ENCODE results near the gene TEX26. TPM values are rescaled to one million over a fixed set of nuclear protein-coding genes. Genes with fewer than 3 reads are reported as not detected.

The TEX26 gene
- total and polyA plus RNA-seq, 10 of the 15 experiments (the other 5 are each of a cell fraction or from before 2014, with no cell fraction given): not detected

DNA sequence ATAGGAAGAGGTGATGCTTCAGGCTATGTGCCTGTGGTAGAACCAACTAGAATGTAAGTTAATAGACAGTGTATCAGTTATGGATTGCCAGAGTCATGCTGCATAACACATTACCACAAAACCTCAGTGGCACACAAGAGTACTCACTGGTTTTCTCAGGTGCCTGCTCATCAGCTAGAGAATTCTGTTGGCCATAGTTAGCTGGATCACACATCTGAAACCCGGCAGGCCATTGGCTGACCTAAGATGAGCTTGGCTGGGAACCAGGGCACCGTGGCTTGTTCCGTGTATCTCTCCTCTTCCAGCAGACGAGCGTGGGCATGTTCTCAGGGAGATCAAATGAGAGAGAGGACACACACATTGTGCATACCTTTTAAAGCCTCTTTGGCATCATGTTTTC is 76.7 kb downstream of the TEX26 start:
- TF ChIP-seq, protein P1, sequence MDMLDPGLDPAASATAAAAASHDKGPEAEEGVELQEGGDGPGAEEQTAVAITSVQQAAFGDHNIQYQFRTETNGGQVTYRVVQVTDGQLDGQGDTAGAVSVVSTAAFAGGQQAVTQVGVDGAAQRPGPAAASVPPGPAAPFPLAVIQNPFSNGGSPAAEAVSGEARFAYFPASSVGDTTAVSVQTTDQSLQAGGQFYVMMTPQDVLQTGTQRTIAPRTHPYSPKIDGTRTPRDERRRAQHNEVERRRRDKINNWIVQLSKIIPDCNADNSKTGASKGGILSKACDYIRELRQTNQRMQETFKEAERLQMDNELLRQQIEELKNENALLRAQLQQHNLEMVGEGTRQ (IDR thresholded peaks at IDR 0.05; ENCODE audit: borderline replicate concordance, low read depth, low read length): no peak
- TF ChIP-seq KAT2A (conservative IDR thresholded peaks at IDR 0.05; ENCODE audit: control insufficient read depth, low read depth, low read length): no peak
- no peak for TF ChIP-seq ZBED1 (IDR thresholded peaks at IDR 0.05; ENCODE audit: borderline replicate concordance)
- TF ChIP-seq, protein P2, sequence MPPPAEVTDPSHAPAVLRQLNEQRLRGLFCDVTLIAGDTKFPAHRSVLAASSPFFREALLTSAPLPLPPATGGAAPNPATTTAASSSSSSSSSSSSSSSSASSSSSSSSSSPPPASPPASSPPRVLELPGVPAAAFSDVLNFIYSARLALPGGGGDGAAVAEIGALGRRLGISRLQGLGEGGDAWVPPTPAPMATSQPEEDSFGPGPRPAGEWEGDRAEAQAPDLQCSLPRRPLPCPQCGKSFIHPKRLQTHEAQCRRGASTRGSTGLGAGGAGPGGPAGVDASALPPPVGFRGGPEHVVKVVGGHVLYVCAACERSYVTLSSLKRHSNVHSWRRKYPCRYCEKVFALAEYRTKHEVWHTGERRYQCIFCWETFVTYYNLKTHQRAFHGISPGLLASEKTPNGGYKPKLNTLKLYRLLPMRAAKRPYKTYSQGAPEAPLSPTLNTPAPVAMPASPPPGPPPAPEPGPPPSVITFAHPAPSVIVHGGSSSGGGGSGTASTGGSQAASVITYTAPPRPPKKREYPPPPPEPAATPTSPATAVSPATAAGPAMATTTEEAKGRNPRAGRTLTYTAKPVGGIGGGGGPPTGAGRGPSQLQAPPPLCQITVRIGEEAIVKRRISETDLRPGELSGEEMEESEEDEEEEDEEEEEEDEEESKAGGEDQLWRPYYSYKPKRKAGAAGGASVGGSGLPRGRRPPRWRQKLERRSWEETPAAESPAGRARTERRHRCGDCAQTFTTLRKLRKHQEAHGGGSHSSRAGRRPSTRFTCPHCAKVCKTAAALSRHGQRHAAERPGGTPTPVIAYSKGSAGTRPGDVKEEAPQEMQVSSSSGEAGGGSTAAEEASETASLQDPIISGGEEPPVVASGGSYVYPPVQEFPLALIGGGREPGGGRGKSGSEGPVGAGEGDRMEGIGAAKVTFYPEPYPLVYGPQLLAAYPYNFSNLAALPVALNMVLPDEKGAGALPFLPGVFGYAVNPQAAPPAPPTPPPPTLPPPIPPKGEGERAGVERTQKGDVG (CRISPR knock-in tag; IDR thresholded peaks at IDR 0.05): no peak
- TF ChIP-seq MYC (IDR thresholded peaks at IDR 0.05; ENCODE audit: insufficient read depth, insufficient read length, insufficient replicate concordance, low read length, severe bottlenecking): no peak
- in situ Hi-C loops (cut with MboI): no loop called here
- H4K20me1 ChIP-seq (ENCODE audit: control insufficient read depth, insufficient read depth): no peaks in the 10 kb centered on the region
- H2AFZ ChIP-seq (ENCODE audit: control insufficient read depth, low read depth, low read length): no peak overlapping the region
- DNase-seq (ENCODE audit: low read depth, low spot score) (no peak), FAIRE-seq (no peak), ATAC-seq (no peak)
- no peak overlapping the region for H3K27ac ChIP-seq (ENCODE audit: control insufficient read depth, insufficient read depth)
- WGBS (ENCODE audit: insufficient coverage, insufficient replicate concordance, low lambda C conversion rate, missing lambda C conversion rate): 10% methylated on average over 5 of the region's 5 CpGs
- ChIA-PET POLR2A (no interaction called here), SMC1A (ENCODE audit: uncharacterized antibody, unreplicated experiment) (interaction anchor here (1.0 kb wide), 1 partner anchor 36 kb away, joined by 4 read pairs; no protein-coding TSS in a partner anchor), CTCF (interaction anchor here (5.1 kb wide), 1 partner anchor 30 kb away, joined by 16 read pairs; no protein-coding TSS in a partner anchor), RAD21 (ENCODE audit: unreplicated experiment) (no interaction called here)
- no peak overlapping the region for H3K9ac ChIP-seq (ENCODE audit: control insufficient read depth, insufficient read depth, low read length)
- no peaks in the 10 kb centered on the region for H3K27me3 ChIP-seq (replicated peaks in 1 of 2; ENCODE audit: control insufficient read depth in 2 of 2, insufficient read depth in 2 of 2, low read length in 1 of 2)
- no peaks in the 10 kb centered on the region for H3K36me3 ChIP-seq (ENCODE audit: control insufficient read depth in 2 of 2, insufficient read depth in 2 of 2, low read length in 1 of 2)
- intact Hi-C loops (cut with micrococcal nuclease; ENCODE audit: unreplicated experiment): no loop called here
- H3K4me3 ChIP-seq: no peak overlapping the region
- BruUV-seq (replicated peaks): no TSS peak
- no peak overlapping the region for H3K4me2 ChIP-seq (ENCODE audit: control insufficient read depth, insufficient read depth)
- no peaks in the 10 kb centered on the region for H3K79me2 ChIP-seq (ENCODE audit: control insufficient read depth, insufficient read depth, low read length)
- peaks cover 14% of the 10 kb centered on the region for H3K4me1 ChIP-seq (ENCODE audit: control insufficient read depth, insufficient read depth, low read length)
- no peaks in the 10 kb centered on the region for H3K9me3 ChIP-seq (replicated peaks; ENCODE audit: control insufficient read depth, insufficient read depth, low read length)

Measured in GM12878 (cell line).